NCI-H128 (cell line): Measurements from ENCODE around the gene TEK.
"Not testable (repeated sequence)": the region's sequence is repeated elsewhere in the genome, so short reads cannot be mapped to it uniquely, and the experiment has no call there.

ENCODE experiments used
- DNase-seq: peaks from one replicate; lab custom pipeline; 2025; ENCODE audit not compliant: unreplicated experiment; lab: John Stamatoyannopoulos, UW

Gene TEK

GRCh38 chr9:27108981-27109541 lies at the start of gene TEK:
Gene TEK (plus strand): TSS chr9:27109225. CDS start chr9:27109591, 366 bp downstream.
- no peak for DNase-seq

DNA sequence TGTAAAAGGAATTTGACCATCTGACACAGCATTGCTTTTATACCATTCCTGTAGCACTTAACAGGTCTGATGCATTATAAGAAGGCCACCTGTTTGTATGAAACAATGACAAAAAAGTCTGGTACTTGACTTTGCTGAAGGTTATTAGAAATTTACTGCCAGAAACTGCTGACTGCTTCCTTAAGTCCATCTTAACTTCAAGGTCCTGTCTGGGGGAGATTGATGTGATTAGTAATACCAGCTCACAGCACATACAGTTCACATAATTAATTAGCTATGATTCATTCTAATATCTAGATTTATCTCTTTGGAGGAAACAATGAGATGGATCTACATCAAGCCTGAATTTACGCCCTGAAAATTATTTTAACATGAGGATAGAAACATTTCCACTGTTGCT lies 49.6 kb upstream of the TEK start:
- DNase-seq, result no peak

- DNase-seq, result no peak
Observed at GRCh38 chr9:27059907-27060306, 49.1 kb upstream of the TEK start.

DNA sequence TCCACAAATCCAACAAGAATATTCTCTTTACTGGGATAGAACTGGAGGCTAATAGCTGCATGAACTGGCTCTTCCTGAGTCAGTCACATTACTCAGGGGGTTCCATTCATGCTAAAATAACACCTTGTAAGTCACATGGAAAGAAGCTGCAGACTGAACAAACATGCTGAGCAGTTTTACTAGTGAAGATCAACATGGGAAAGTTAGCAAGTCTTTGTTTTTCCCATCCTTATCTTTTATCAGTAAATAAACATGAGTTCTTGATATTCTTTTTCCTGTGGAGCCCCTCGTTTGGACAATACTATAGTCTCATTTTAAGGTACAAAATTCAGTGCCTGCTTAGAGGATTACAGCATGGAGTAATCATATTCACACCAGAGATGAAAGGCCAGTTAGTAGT lies 43.7 kb upstream of the TEK start:
- no peak for DNase-seq

DNA sequence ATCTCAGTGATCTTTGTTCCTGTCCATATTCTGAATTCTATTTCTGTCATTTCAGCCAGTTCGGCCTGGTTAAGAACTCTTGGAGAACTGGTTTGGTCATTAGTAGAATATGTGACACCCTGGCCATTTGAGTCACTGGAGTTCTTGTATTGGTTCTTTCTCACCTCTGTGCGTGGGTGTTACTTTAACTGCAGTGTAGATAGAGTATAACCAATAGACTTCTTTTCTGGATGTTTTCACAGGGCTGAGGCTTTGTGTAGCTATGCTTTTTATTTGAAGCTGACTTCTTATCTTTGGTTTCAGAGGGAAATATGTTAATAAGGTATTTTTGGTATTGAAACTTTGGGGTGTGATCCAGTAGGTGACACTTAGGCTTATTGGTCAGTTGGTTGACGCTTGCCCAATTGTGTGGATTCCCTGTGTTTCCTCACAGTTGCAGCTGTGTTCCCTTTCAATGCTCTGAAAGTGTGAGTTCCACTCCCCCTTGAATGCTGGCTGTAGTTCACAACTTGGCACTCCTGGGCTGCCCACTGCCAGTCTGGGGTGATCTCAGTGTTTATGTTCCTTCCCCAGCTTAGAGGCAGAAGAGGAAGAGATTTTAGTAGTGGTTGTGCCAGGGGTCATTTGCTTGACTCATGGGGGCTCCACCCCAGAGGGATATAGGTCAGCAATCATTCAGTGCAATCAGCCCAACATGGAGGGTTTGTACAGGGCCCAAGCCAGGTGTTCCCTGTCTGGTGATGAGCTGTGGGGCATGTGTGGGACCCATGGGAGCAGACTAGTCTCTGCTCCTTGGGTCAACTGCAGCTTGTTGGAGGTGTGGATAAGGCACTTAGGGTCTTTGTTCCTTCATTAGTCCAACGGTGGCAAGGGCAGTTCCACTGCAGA lies 34.9 kb upstream of the TEK start:
- DNase-seq, result no peak

DNA sequence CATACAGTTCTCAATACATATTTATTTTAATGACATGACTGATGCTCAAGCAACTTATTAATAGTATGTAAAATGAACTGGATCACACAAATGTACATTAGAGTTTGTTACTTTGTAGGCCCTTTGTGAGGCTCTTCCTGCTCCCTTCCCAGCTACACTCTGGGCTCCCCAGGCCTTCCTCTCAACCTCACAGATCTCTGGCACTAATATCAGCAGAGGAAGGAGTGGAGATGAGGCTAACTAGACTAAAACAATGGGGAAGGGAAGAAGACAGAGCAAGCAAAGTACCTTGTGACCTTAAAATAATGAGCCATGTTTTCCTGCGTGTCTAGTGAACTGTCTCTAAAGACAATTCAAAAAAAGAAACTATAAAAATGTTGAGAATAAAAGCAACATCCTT lies 30.3 kb upstream of the TEK start:
- no peak for DNase-seq

DNA sequence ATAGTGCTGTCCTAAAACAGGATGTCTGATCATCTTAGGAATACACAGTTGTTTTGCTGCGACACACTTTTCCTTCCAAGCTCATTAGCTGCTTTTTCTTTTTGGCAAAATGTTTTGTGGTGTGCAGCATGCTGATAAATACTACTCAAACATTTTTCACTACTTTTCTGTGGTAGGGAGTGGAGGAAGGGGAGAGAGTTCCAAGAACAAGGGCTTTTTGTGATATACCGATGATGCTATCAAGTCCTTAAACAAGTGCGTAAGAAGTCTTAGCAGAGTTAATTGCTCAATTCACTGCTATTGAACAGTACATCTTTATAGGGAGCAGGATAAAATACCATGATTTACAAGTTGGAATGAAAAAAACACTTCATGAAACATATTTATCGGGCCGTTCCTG lies 23.6 kb upstream of the TEK start:
- no peak for DNase-seq

GRCh38 chr9:27086818-27087680 lies 22.0 kb upstream of the TEK start:
- DNase-seq, result no peak

- DNase-seq, result no peak
Observed at GRCh38 chr9:27088981-27089380, 20.0 kb upstream of the TEK start.

DNA sequence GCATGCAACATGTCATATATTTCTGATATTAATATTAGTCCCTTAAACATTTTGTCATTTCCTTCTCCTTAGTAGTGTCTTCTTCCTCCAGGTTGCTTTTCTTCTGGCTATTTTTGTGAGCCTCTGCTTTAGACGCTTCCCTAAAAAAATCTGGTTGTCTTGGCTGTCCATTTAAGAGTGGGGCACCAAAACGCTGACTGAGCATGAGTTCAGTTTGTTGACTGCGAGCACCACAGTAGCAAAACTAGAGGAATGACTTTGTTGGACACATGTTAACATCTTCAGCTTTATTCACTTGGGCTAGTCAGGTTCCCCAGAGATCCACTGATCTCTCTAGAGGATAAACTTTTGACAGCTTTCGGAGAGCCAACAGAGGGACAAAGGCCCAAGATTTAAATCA lies 19.3 kb upstream of the TEK start:
- DNase-seq, result no peak

- no peak for DNase-seq
Observed at GRCh38 chr9:27090231-27090630, 18.8 kb upstream of the TEK start.

- DNase-seq, result no peak
Observed at GRCh38 chr9:27090711-27091110, 18.3 kb upstream of the TEK start.

DNA sequence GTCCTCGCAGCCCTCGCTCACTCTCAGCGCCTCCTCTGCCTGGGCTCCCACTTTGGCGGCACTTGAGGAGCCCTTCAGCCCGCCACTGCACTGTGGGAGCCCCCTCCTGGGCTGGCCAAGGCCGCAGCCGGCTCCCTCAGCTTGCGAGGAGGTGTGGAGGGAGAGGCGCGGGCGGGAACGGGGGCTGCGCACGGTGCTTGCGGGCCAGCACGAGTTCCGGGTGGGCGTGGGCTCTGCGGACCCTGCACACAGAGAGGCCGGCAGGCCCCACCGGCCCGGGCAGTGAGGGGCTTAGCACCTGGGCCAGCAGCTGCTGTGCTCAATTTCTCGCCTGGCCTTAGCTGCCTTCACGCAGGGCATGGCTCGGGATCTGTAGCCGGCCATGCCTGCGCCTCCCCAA lies 16.5 kb upstream of the TEK start:
- not testable (repeated sequence) for DNase-seq

DNA sequence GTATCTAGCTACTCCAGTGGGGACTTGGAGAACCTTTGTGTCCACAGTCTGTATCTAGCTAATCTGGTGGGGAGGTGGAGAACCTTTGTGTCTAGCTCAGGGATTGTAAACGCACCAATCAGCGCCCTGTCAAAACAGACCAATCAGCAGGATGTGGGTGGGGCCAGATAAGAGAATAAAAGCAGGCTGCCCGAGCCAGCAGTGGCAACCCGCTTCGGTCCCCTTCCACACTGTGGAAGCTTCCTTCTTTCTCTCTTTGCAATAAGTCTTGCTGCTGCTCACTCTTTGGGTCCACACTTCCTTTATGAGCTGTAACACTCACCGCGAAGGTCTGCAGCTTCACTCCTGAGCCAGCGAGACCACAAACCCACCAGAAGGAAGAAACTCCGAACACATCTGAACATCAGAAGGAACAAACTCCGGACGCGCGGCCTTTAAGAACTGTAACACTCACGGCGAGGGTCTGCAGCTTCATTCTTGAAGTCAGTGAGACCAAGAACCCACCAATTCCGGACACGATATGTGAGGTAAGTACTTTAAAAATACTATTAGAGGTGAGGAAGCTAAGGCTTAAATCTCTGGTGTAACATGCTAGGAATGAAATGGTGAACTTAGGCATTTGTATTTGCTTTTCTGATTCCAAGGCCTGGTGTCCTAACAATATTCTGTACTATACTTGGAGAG lies 15.5 kb upstream of the TEK start:
- not testable (repeated sequence) for DNase-seq

DNA sequence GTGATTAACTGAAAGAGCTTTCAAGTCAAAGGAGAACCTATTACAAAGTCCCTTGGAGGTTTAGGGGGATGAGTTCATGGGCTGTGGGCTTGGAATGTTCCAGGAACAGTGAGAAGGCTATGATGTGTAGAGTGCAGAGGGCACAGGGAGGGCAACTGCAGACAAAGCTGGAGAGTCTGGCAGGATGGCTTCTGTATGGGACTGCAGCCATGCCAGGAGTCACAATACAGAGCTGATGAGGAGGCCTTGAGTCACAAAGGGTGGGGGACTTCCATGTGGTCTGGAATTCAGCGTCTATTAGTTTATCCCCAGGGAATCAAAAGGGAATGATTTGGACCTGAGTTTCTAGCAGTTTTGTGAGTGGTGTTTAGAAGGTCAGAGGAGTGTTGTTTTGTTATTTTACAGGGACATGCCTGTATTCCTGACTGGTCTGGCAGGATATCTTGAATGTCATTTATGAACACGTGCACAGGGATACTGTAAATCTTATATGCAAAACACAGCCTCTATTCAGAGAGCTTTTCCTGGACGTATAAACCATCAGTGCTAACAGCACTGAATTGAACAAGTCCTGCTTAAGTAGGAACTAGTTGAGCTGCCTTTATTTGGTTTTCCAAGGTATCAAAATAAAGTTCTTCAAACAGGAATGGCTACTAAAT lies 14.3 kb upstream of the TEK start:
- DNase-seq, result no peak

DNA sequence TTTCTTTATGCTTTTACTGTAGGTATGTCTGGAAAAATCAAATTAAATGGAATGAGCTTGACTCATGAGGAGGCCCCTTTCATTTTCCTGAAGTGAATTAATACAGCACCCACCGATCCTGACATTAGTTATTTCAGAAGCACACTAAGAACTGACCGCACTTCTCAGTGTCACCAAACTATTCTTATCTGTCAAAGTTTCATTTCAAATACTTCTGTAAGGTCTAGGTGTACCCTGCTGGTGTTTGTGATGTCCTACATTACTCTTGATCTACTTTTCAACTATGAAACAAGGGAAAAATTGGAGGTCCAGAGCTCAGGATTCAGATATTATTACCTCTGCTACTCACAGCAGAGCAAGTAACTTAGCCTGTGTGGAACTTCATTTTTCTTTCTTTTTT lies 1.8 kb upstream of the TEK start:
- DNase-seq, result no peak

- no peak for DNase-seq
Observed at GRCh38 chr9:27109621-27110020, 596 bp downstream of the TEK start.

DNA sequence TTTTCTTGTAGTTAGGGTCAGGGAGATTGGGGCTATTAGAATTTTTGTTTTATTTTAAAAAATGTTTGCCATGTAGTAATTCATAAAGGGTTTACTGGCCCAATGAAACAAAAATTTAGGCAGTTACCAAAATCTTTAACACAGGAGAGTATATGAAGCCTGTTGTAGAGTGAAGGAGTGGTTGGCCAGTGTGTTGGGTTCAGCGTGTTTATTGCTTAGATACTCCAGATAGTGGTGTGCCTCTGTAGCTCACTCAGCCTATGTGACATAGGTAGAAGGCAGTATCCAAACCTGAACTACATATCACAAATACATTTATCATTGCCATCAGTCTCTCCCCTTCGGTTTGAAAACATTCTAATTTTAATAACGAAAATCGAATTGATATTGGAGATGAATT lies 1.2 kb downstream of the TEK start:
- no peak for DNase-seq

DNA sequence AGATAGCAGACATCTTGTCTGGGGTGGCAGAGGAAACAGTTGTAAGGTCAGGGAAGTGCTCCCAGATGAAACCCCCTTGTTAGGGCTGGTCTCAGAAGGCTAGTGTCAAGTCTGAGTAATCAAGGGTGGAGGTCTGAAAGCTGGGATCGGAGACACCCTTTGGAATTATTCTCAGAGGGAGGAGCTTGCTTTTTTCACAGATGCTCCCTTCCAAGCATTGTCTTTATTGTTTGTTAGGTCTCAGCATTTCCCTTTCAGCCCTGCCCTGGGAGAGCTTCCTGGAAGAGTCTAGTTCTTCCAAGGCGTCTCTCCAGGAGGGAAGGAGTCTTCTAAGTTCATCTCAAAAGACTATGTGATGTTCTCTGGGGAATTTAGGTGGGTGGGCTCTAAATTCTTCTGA lies 3.2 kb downstream of the TEK start:
- DNase-seq, result no peak

DNA sequence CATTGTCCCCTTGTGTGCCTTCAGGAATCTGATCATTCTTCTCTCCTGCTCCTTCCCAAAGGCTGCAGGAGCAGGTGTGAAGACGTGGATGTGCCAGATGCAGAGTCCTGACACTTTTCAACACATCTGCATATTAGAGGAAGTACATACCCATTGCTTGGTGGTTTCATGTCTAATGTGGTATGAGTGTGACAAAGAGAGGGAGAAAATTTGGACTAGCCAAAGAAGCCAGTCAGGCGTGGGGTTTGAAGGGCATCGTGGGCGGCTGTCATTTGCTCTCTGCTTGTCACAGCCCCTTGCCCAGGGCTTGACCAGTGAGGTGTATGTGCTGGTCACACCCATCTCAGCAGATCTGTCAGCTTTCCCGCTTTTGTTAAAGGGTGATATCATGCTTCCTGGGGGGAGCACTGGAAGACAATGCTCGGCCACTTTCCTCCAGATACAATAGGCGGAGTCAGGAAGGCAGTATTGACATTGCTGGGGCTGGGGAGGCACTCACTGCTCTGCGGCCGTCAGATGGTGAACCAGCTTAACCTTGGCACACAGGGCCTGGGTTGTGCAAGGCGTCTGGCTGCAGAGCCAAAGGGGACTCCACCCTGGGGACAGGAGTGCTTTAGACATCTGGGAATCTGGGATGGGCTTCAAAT lies 8.6 kb downstream of the TEK start:
- no peak for DNase-seq
